ENCODE results near the gene LRRN4.

The LRRN4 gene

GRCh38 chr20:6039766-6040165 lies 14.1 kb downstream of the LRRN4 start:
- TF ChIP-seq EZH2phosphoT487 (IDR thresholded peaks at IDR 0.05; ENCODE audit: borderline replicate concordance) (no peak), CTCF (conservative IDR thresholded peaks at IDR 0.05; ENCODE audit: low read length) (no peak)
- Histone ChIP-seq H3K4me1 (ENCODE audit: insufficient read depth, low read length, poor library complexity, severe bottlenecking) (no peaks in the 10 kb centered on the region), H3K36me3 (ENCODE audit: insufficient read depth, low read length) (peaks cover 63% of the 10 kb centered on the region), H3K79me2 (ENCODE audit: insufficient read depth, low read length) (no peaks in the 10 kb centered on the region), H2AFZ (ENCODE audit: low read length) (no peak overlapping the region), H3K9me2 (replicated peaks; ENCODE audit: low read depth, low read length) (no peaks in the 10 kb centered on the region), H3F3A (ENCODE audit: low read depth) (no peaks in the 10 kb centered on the region), H3K4me2 (ENCODE audit: low read depth, low read length, poor library complexity, severe bottlenecking) (no peak overlapping the region), H3K9me3 (ENCODE audit: insufficient read depth, low read depth, low read length) (no peaks in the 10 kb centered on the region), H4K20me1 (ENCODE audit: insufficient read depth, low read length, poor library complexity, severe bottlenecking) (no peaks in the 10 kb centered on the region), H3K4me3 (ENCODE audit: low read length, poor library complexity, severe bottlenecking) (no peak overlapping the region), H3K9ac (ENCODE audit: low read depth, low read length, poor library complexity, severe bottlenecking) (no peak overlapping the region), H3K27me3 (ENCODE audit: insufficient read depth, low read length, poor library complexity, severe bottlenecking) (no peaks in the 10 kb centered on the region)

- no peaks in the 10 kb centered on the region for H3K9me3 ChIP-seq (ENCODE audit: insufficient read depth, low read depth, low read length)
- TF ChIP-seq EZH2phosphoT487 (IDR thresholded peaks at IDR 0.05; ENCODE audit: borderline replicate concordance): no peak
- no peak for TF ChIP-seq CTCF (conservative IDR thresholded peaks at IDR 0.05; ENCODE audit: low read length)
- H2AFZ ChIP-seq (ENCODE audit: low read length): no peak overlapping the region
- no peaks in the 10 kb centered on the region for H3K9me2 ChIP-seq (replicated peaks; ENCODE audit: low read depth, low read length)
- H4K20me1 ChIP-seq (ENCODE audit: insufficient read depth, low read length, poor library complexity, severe bottlenecking): no peaks in the 10 kb centered on the region
- H3K27me3 ChIP-seq (ENCODE audit: insufficient read depth, low read length, poor library complexity, severe bottlenecking): no peaks in the 10 kb centered on the region
- no peaks in the 10 kb centered on the region for H3K79me2 ChIP-seq (ENCODE audit: insufficient read depth, low read length)
- no peak overlapping the region for H3K4me2 ChIP-seq (ENCODE audit: low read depth, low read length, poor library complexity, severe bottlenecking)
- peaks cover 77% of the 10 kb centered on the region for H3K36me3 ChIP-seq (ENCODE audit: insufficient read depth, low read length)
- peaks cover 12% of the 10 kb centered on the region for H3K4me1 ChIP-seq (ENCODE audit: insufficient read depth, low read length, poor library complexity, severe bottlenecking)
- no peak overlapping the region for H3K4me3 ChIP-seq (ENCODE audit: low read length, poor library complexity, severe bottlenecking)
- H3F3A ChIP-seq (ENCODE audit: low read depth): no peaks in the 10 kb centered on the region
- H3K9ac ChIP-seq (ENCODE audit: low read depth, low read length, poor library complexity, severe bottlenecking): no peak overlapping the region
Observed at GRCh38 chr20:6038256-6038655, 15.6 kb downstream of the LRRN4 start.

- Histone ChIP-seq H3K9me2 (replicated peaks; ENCODE audit: low read depth, low read length) (no peaks in the 10 kb centered on the region), H3K27me3 (ENCODE audit: insufficient read depth, low read length, poor library complexity, severe bottlenecking) (no peaks in the 10 kb centered on the region), H2AFZ (ENCODE audit: low read length) (no peak overlapping the region), H3F3A (ENCODE audit: low read depth) (no peaks in the 10 kb centered on the region), H3K4me1 (ENCODE audit: insufficient read depth, low read length, poor library complexity, severe bottlenecking) (peaks cover 12% of the 10 kb centered on the region), H4K20me1 (ENCODE audit: insufficient read depth, low read length, poor library complexity, severe bottlenecking) (no peaks in the 10 kb centered on the region), H3K9ac (ENCODE audit: low read depth, low read length, poor library complexity, severe bottlenecking) (no peak overlapping the region), H3K79me2 (ENCODE audit: insufficient read depth, low read length) (no peaks in the 10 kb centered on the region), H3K9me3 (ENCODE audit: insufficient read depth, low read depth, low read length) (no peaks in the 10 kb centered on the region), H3K4me3 (ENCODE audit: low read length, poor library complexity, severe bottlenecking) (no peak overlapping the region), H3K4me2 (ENCODE audit: low read depth, low read length, poor library complexity, severe bottlenecking) (no peak overlapping the region), H3K36me3 (ENCODE audit: insufficient read depth, low read length) (peaks cover 81% of the 10 kb centered on the region)
- TF ChIP-seq CTCF (conservative IDR thresholded peaks at IDR 0.05; ENCODE audit: low read length): no peak
- TF ChIP-seq EZH2phosphoT487 (IDR thresholded peaks at IDR 0.05; ENCODE audit: borderline replicate concordance): no peak
Observed at GRCh38 chr20:6037082-6037481, 16.8 kb downstream of the LRRN4 start.
